MM.1S (cell line): Measurements from ENCODE around the gene SGPP1.

Experiments
- DNase-seq: peaks from one replicate; pipeline ENCODE4 v3.0.0-alpha.2; 2015
- H2AFZ ChIP-seq: fragments of 300-600 bp; sonication (generic); 2 replicates; pipeline ENCODE4 v1.6.0; 2016; ENCODE audit warnings: antibody characterized with exemption, low read length
- H3F3A ChIP-seq: fragments of 300-600 bp; sonication (generic); 2 replicates; pipeline ENCODE4 v1.6.1; 2016; ENCODE audit warnings: mild to moderate bottlenecking, antibody characterized with exemption, low read length, moderate library complexity, mixed read lengths; ENCODE audit not compliant: insufficient read depth
- H3K27ac ChIP-seq: fragments of 300-600 bp; sonication (generic); 2 replicates; pipeline ENCODE4 v1.5.1; 2016; ENCODE audit warnings: mild to moderate bottlenecking, low read length
- H3K27me3 ChIP-seq: fragments of 300-600 bp; sonication (generic); replicated peaks from 2 replicates; pipeline ENCODE4 v1.6.0; 2016; ENCODE audit warnings: low read length; ENCODE audit not compliant: insufficient read depth
- H3K36me3 ChIP-seq: fragments of 300-600 bp; sonication (generic); replicated peaks from 2 replicates; pipeline ENCODE4 v1.6.1; 2016; ENCODE audit warnings: mild to moderate bottlenecking, low read length, mixed read lengths; ENCODE audit not compliant: insufficient read depth
- H3K4me1 ChIP-seq: fragments of 300-600 bp; sonication (generic); 2 replicates; pipeline ENCODE4 v1.6.1; 2016; ENCODE audit warnings: low read length, mixed read lengths
- H3K4me2 ChIP-seq: fragments of 300-600 bp; sonication (generic); 2 replicates; pipeline ENCODE4 v1.6.0; 2016; ENCODE audit warnings: low read depth, low read length
- H3K4me3 ChIP-seq: fragments of 300-600 bp; sonication (generic); 2 replicates; pipeline ENCODE4 v1.5.1; 2016; ENCODE audit warnings: low read length, mixed read lengths
- H3K79me2 ChIP-seq: fragments of 300-600 bp; sonication (generic); 2 replicates; pipeline ENCODE4 v1.6.1; 2016; ENCODE audit warnings: mixed run types, low read length, mixed read lengths
- H3K9ac ChIP-seq: fragments of 300-600 bp; sonication (generic); 2 replicates; pipeline ENCODE4 v1.6.1; 2016; ENCODE audit warnings: low read length, mixed read lengths
- H3K9me2 ChIP-seq: fragments of 300-600 bp; sonication (generic); replicated peaks from 2 replicates; pipeline ENCODE4 v1.6.1; 2016; ENCODE audit warnings: mild to moderate bottlenecking, low read length, mixed read lengths; ENCODE audit not compliant: insufficient read depth
- H3K9me3 ChIP-seq: fragments of 300-600 bp; sonication (generic); replicated peaks from 2 replicates; pipeline ENCODE4 v1.6.1; 2016; ENCODE audit warnings: mild to moderate bottlenecking, low read length, mixed read lengths; ENCODE audit not compliant: insufficient read depth
- H4K20me1 ChIP-seq: fragments of 300-600 bp; sonication (generic); 2 replicates; pipeline ENCODE4 v1.6.1; 2016; ENCODE audit warnings: mild to moderate bottlenecking, low read length, moderate library complexity, mixed read lengths; ENCODE audit not compliant: insufficient read depth
- EZH2 ChIP-seq: fragments of 300-600 bp; sonication (generic); optimal IDR thresholded peaks from 2 replicates; pipeline ENCODE3; 2017; ENCODE audit warnings: low read depth, mild to moderate bottlenecking, antibody characterized with exemption, low read length, mixed read lengths
- EZH2phosphoT487 ChIP-seq: fragments of 300-600 bp; sonication (generic); IDR thresholded peaks from 2 replicates; pipeline ENCODE4 v1.6.1; 2018; ENCODE audit warnings: antibody characterized with exemption, low read length
- TF ChIP-seq, protein P1 (sequence below): fragments of 300-600 bp; sonication (generic); IDR thresholded peaks from 2 replicates; pipeline ENCODE4 v1.5.1; 2016; ENCODE audit warnings: antibody characterized with exemption, low read length, mixed read lengths

SGPP1 gene

DNA sequence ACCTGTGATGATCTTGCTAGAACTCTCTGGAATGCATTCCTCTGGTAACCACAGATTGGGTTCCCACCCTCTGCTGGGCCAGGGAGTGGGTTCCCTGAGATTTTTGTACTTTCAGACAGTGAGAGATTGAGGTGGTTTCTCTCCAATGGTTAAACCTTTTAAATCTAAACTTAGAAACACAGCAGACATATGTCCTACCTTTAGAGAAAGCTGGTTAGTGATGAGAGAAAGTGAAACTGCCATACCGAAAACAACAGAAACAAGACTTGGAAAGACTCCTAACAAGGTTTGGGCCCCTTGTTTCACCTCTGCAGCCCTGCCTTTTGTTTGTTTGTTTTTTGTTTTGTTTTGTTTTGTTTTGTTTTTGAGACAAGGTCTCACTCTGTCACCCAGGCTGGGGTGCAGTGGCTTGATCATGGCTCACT is 9.7 kb upstream of the SGPP1 start:
- Histone ChIP-seq H3K9ac (no peak overlapping the region), H3K4me3 (no peak overlapping the region), H3K4me2 (peak overlapping the region; percentile 57; the same call in 1 of the 2 replicates), H2AFZ (no peak overlapping the region), H3K9me3 (no peaks in the 10 kb centered on the region), H4K20me1 (no peaks in the 10 kb centered on the region), H3K27ac (no peak overlapping the region), H3F3A (0 out of 2 replicates have a peak, but pooled peaks cover 3% of the 10 kb centered on the region), H3K27me3 (no peaks in the 10 kb centered on the region), H3K36me3 (no peaks in the 10 kb centered on the region), H3K9me2 (no peaks in the 10 kb centered on the region), H3K4me1 (peaks cover 7% of the 10 kb centered on the region), H3K79me2 (no peaks in the 10 kb centered on the region)
- peak; percentile 64 for DNase-seq
- TF ChIP-seq EZH2phosphoT487: no peak
- no peak for TF ChIP-seq EZH2
- TF ChIP-seq, protein P1, sequence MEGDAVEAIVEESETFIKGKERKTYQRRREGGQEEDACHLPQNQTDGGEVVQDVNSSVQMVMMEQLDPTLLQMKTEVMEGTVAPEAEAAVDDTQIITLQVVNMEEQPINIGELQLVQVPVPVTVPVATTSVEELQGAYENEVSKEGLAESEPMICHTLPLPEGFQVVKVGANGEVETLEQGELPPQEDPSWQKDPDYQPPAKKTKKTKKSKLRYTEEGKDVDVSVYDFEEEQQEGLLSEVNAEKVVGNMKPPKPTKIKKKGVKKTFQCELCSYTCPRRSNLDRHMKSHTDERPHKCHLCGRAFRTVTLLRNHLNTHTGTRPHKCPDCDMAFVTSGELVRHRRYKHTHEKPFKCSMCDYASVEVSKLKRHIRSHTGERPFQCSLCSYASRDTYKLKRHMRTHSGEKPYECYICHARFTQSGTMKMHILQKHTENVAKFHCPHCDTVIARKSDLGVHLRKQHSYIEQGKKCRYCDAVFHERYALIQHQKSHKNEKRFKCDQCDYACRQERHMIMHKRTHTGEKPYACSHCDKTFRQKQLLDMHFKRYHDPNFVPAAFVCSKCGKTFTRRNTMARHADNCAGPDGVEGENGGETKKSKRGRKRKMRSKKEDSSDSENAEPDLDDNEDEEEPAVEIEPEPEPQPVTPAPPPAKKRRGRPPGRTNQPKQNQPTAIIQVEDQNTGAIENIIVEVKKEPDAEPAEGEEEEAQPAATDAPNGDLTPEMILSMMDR: no peak

DNA sequence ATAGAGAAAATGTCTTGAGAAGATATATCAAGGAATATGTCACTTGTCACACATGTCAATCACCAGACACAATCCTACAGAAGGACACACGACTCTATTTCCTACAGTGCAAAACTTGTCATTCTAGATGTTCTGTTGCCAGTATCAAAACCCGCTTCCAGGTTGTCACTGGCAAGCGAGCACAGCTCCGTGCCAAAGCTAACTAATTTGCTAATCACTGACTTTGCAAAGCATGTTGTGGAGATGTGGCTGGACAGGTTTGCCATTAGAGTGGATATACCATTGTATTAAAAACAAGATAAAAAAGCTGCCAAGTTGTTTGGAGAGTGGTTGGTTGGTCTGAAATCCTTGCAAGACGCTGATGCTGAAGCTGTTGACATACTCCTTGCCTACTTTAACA is 7.9 kb upstream of the SGPP1 start:
- DNase-seq: no peak
- H3K4me2 ChIP-seq: no peak overlapping the region
- H3K9me2 ChIP-seq: no peaks in the 10 kb centered on the region
- no peaks in the 10 kb centered on the region for H3K79me2 ChIP-seq
- H3K27ac ChIP-seq: no peak overlapping the region
- TF ChIP-seq, protein P1: no peak
- TF ChIP-seq EZH2phosphoT487: no peak
- TF ChIP-seq EZH2: no peak
- no peaks in the 10 kb centered on the region for H3K9me3 ChIP-seq
- no peaks in the 10 kb centered on the region for H4K20me1 ChIP-seq
- H3K36me3 ChIP-seq: no peaks in the 10 kb centered on the region
- H3K4me3 ChIP-seq: no peak overlapping the region
- 0 out of 2 replicates have a peak, but pooled peaks cover 3% of the 10 kb centered on the region for H3F3A ChIP-seq
- H3K27me3 ChIP-seq: no peaks in the 10 kb centered on the region
- H3K4me1 ChIP-seq: peaks cover 7% of the 10 kb centered on the region
- no peak overlapping the region for H3K9ac ChIP-seq
- no peak overlapping the region for H2AFZ ChIP-seq

DNA sequence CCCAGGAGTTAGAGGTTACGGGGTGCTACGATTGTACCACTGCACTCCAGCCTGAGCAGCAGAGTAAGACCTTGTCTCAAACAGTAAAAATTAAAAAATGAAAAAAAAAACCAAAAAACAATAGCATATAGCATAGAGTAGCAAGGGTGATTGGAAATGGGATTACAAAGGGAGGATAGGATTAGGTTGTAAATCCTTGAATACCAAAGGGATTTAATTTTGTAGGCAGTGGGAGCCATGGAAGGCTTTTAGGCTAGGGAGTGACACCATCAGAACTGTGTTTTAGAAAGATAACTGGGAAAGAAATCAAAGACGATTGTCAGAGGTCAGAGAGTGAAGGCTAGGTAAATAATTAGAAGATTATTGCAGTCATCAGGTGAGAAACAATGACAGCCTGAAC is 2.8 kb upstream of the SGPP1 start:
- peaks cover 4% of the 10 kb centered on the region; the same call in 1 of the 2 replicates for H3F3A ChIP-seq
- no peaks in the 10 kb centered on the region for H3K4me1 ChIP-seq
- H3K9me2 ChIP-seq: no peaks in the 10 kb centered on the region
- H3K36me3 ChIP-seq: no peaks in the 10 kb centered on the region
- DNase-seq: no peak
- no peak overlapping the region for H3K27ac ChIP-seq
- H3K4me3 ChIP-seq: no peak overlapping the region
- TF ChIP-seq EZH2 (no peak), EZH2phosphoT487 (no peak)
- TF ChIP-seq, protein P1: no peak
- H2AFZ ChIP-seq: no peak overlapping the region
- no peaks in the 10 kb centered on the region for H3K27me3 ChIP-seq
- H3K4me2 ChIP-seq: no peak overlapping the region
- H4K20me1 ChIP-seq: no peaks in the 10 kb centered on the region
- no peaks in the 10 kb centered on the region for H3K79me2 ChIP-seq
- H3K9ac ChIP-seq: no peak overlapping the region
- no peaks in the 10 kb centered on the region for H3K9me3 ChIP-seq
